Measurements from ENCODE around the gene NUDT19. TPM values are rescaled to one million over a fixed set of nuclear protein-coding genes. Genes with fewer than 3 reads are reported as not detected.
A peak's percentile ranks its signal among the peaks of the same experiment; 100 is the strongest.
"Not testable (repeated sequence)": the region's sequence is repeated elsewhere in the genome, so short reads cannot be mapped to it uniquely, and the experiment has no call there.

NUDT19 gene
- total RNA-seq, 1 experiment from 2014 or later: 21.0 TPM

GRCh38 chr19:32716203-32716602 lies 24.6 kb downstream of the NUDT19 start:
- not testable (repeated sequence) for H3K9me3 ChIP-seq (replicated peaks); H3K4me1 ChIP-seq; H3K27ac ChIP-seq; H3K4me3 ChIP-seq; DNase-seq; H3K27me3 ChIP-seq
- peaks cover 21% of the 10 kb centered on the region for H3K36me3 ChIP-seq

- no peaks in the 10 kb centered on the region for H3K4me1 ChIP-seq
- no peak overlapping the region for H3K27ac ChIP-seq
- no peaks in the 10 kb centered on the region for H3K27me3 ChIP-seq
- no peak overlapping the region for H3K4me3 ChIP-seq
- 0 out of 2 replicates have a peak, but pooled peaks cover 2% of the 10 kb centered on the region for H3K9me3 ChIP-seq (replicated peaks)
- no peak for DNase-seq
- peaks cover 12% of the 10 kb centered on the region for H3K36me3 ChIP-seq
Observed at GRCh38 chr19:32717496-32717895, 25.9 kb downstream of the NUDT19 start.

GRCh38 chr19:32718286-32718685 lies 26.7 kb downstream of the NUDT19 start:
- Histone ChIP-seq H3K27me3 (no peaks in the 10 kb centered on the region), H3K9me3 (replicated peaks) (0 out of 2 replicates have a peak, but pooled peaks cover 2% of the 10 kb centered on the region), H3K4me1 (no peaks in the 10 kb centered on the region), H3K36me3 (peaks cover 4% of the 10 kb centered on the region), H3K4me3 (no peak overlapping the region), H3K27ac (no peak overlapping the region)
- no peak for DNase-seq

- no peaks in the 10 kb centered on the region for H3K4me1 ChIP-seq
- H3K9me3 ChIP-seq (replicated peaks): 0 out of 2 replicates have a peak, but pooled peaks cover 2% of the 10 kb centered on the region
- no peak within 1 kb of the TSS for H3K4me3 ChIP-seq
- DNase-seq: no peak
- no peak within 1 kb of the TSS for H3K27ac ChIP-seq
- no peaks in the 10 kb centered on the region; the same call in none of the 2 replicates for H3K36me3 ChIP-seq
- H3K27me3 ChIP-seq: no peaks in the 10 kb centered on the region
Observed at GRCh38 chr19:32719611-32720059, 28.0 kb downstream of the NUDT19 start, which contains the start of gene TDRD12. TSS of gene TDRD12 (plus strand) at chr19:32719767. CDS start at chr19:32720073, 306 bp downstream.

- H3K4me1 ChIP-seq: no peaks in the 10 kb centered on the region
- no peak for DNase-seq
- H3K27ac ChIP-seq: no peak overlapping the region
- 0 out of 2 replicates have a peak, but pooled peaks cover 2% of the 10 kb centered on the region for H3K9me3 ChIP-seq (replicated peaks)
- H3K27me3 ChIP-seq: no peaks in the 10 kb centered on the region
- H3K36me3 ChIP-seq: no peaks in the 10 kb centered on the region; the same call in 1 of the 2 replicates
- no peak overlapping the region for H3K4me3 ChIP-seq
Observed at GRCh38 chr19:32720216-32720935, 28.8 kb downstream of the NUDT19 start.

GRCh38 chr19:32720936-32721250 lies 29.3 kb downstream of the NUDT19 start:
- Histone ChIP-seq H3K27ac (no peak overlapping the region), H3K36me3 (no peaks in the 10 kb centered on the region), H3K4me3 (no peak overlapping the region), H3K27me3 (no peaks in the 10 kb centered on the region), H3K4me1 (no peaks in the 10 kb centered on the region), H3K9me3 (replicated peaks) (0 out of 2 replicates have a peak, but pooled peaks cover 5% of the 10 kb centered on the region)
- DNase-seq: no peak

GRCh38 chr19:32735936-32736335 lies 44.3 kb downstream of the NUDT19 start:
- Histone ChIP-seq H3K27ac (no peak overlapping the region), H3K4me1 (peaks cover 10% of the 10 kb centered on the region; the same call in 1 of the 2 replicates), H3K9me3 (replicated peaks) (no peaks in the 10 kb centered on the region), H3K36me3 (no peaks in the 10 kb centered on the region), H3K4me3 (no peak overlapping the region), H3K27me3 (no peaks in the 10 kb centered on the region)
- DNase-seq: no peak

GRCh38 chr19:32743021-32743420 lies 51.4 kb downstream of the NUDT19 start:
- Histone ChIP-seq H3K4me1 (peaks cover 9% of the 10 kb centered on the region), H3K4me3 (no peak overlapping the region), H3K36me3 (no peaks in the 10 kb centered on the region), H3K9me3 (replicated peaks) (no peaks in the 10 kb centered on the region), H3K27me3 (no peaks in the 10 kb centered on the region), H3K27ac (no peak overlapping the region)
- DNase-seq: no peak

GRCh38 chr19:32743447-32743846 lies 51.8 kb downstream of the NUDT19 start:
- H3K4me3 ChIP-seq: no peak overlapping the region
- H3K4me1 ChIP-seq: peaks cover 9% of the 10 kb centered on the region
- H3K9me3 ChIP-seq (replicated peaks): no peaks in the 10 kb centered on the region
- H3K27me3 ChIP-seq: no peaks in the 10 kb centered on the region
- no peak overlapping the region for H3K27ac ChIP-seq
- no peak for DNase-seq
- H3K36me3 ChIP-seq: no peaks in the 10 kb centered on the region

GRCh38 chr19:32744555-32745325 lies 53.1 kb downstream of the NUDT19 start:
- H3K4me1 ChIP-seq: peaks cover 9% of the 10 kb centered on the region
- no peak overlapping the region for H3K4me3 ChIP-seq
- no peaks in the 10 kb centered on the region for H3K36me3 ChIP-seq
- no peaks in the 10 kb centered on the region for H3K9me3 ChIP-seq (replicated peaks)
- H3K27ac ChIP-seq: no peak overlapping the region
- no peaks in the 10 kb centered on the region for H3K27me3 ChIP-seq
- peak in 1 of 2 experiments; percentile 50 for DNase-seq

GRCh38 chr19:32745594-32746251 lies 54.1 kb downstream of the NUDT19 start:
- H3K27ac ChIP-seq; H3K4me3 ChIP-seq; H3K4me1 ChIP-seq; H3K36me3 ChIP-seq; H3K27me3 ChIP-seq; H3K9me3 ChIP-seq (replicated peaks); DNase-seq: not testable (repeated sequence)

- H3K4me1 ChIP-seq; H3K27ac ChIP-seq; H3K27me3 ChIP-seq; H3K4me3 ChIP-seq; H3K9me3 ChIP-seq (replicated peaks); H3K36me3 ChIP-seq: not testable (repeated sequence)
- peak in 1 of 2 experiments; percentile 16 for DNase-seq
Observed at GRCh38 chr19:32746631-32747196, 55.1 kb downstream of the NUDT19 start.

GRCh38 chr19:32748497-32748896 lies 56.9 kb downstream of the NUDT19 start:
- 0 out of 2 replicates have a peak, but pooled peaks cover 3% of the 10 kb centered on the region for H3K27me3 ChIP-seq
- no peak overlapping the region for H3K27ac ChIP-seq
- no peaks in the 10 kb centered on the region for H3K36me3 ChIP-seq
- no peak overlapping the region for H3K4me3 ChIP-seq
- H3K9me3 ChIP-seq (replicated peaks): no peaks in the 10 kb centered on the region
- DNase-seq: peak in 1 of 2 experiments; percentile 28
- peaks cover 9% of the 10 kb centered on the region for H3K4me1 ChIP-seq

- no peak overlapping the region for H3K27ac ChIP-seq
- H3K9me3 ChIP-seq (replicated peaks): no peaks in the 10 kb centered on the region
- 0 out of 2 replicates have a peak, but pooled peaks cover 3% of the 10 kb centered on the region for H3K27me3 ChIP-seq
- H3K4me1 ChIP-seq: peaks cover 9% of the 10 kb centered on the region
- H3K4me3 ChIP-seq: no peak overlapping the region
- H3K36me3 ChIP-seq: no peaks in the 10 kb centered on the region
- DNase-seq: no peak
Observed at GRCh38 chr19:32748948-32749347, 57.3 kb downstream of the NUDT19 start.
